ENCODE data around the gene HIC2. TPM values are rescaled to one million over a fixed set of nuclear protein-coding genes. Genes with fewer than 3 reads are reported as not detected.

Gene HIC2
- total and polyA plus RNA-seq, 8 donors, result 3.4 to 9.1 (median 7.3) TPM

Other genes with a start within 250 kb of the HIC2 start
- gene RIMBP3B, start 33.6 kb upstream of the HIC2 start, total RNA-seq, result under 1 TPM; 0.10 to 0.32 TPM
- under 1 TPM in 2 of 6 donors, not detected in 4; 0.06 to 0.16 TPM for gene RIMBP3B, start 33.6 kb upstream of the HIC2 start, polyA plus RNA-seq (ENCODE audit: insufficient read length in 6 of 6)
- gene TMEM191C, start 50.0 kb downstream of the HIC2 start, total RNA-seq, result 1 to 10 TPM; 1.6 to 1.8 TPM
- gene TMEM191C, start 50.0 kb downstream of the HIC2 start, polyA plus RNA-seq (ENCODE audit: insufficient read length in 6 of 6), result 1 to 10 TPM; 1.3 to 2.5 (median 1.8) TPM
- gene RIMBP3C, start 134.1 kb downstream of the HIC2 start, total RNA-seq, result under 1 TPM; 0.17 to 0.31 TPM
- under 1 TPM in 5 of 6 donors, not detected in 1; 0.11 to 0.30 (median 0.13) TPM for gene RIMBP3C, start 134.1 kb downstream of the HIC2 start, polyA plus RNA-seq (ENCODE audit: insufficient read length in 6 of 6)
- 10 to 100 TPM; 51.9 to 52.8 TPM for gene UBE2L3, start 150.3 kb downstream of the HIC2 start, total RNA-seq
- gene UBE2L3, start 150.3 kb downstream of the HIC2 start, polyA plus RNA-seq (ENCODE audit: insufficient read length in 6 of 6), result 10 to 100 TPM; 43.3 to 55.7 (median 45.8) TPM
- gene YDJC, start 212.7 kb downstream of the HIC2 start, total RNA-seq, result 10 to 100 TPM; 13.1 to 17.2 TPM
- 10 to 100 TPM in 3 of 6 donors, 1 to 10 TPM in 3; 6.2 to 11.3 (median 9.7) TPM for gene YDJC, start 212.7 kb downstream of the HIC2 start, polyA plus RNA-seq (ENCODE audit: insufficient read length in 6 of 6)
- gene CCDC116, start 215.4 kb downstream of the HIC2 start, total RNA-seq, result 1 to 10 TPM in 1 of 2 donors, under 1 TPM in 1; 0.26 to 1.1 TPM
- gene CCDC116, start 215.4 kb downstream of the HIC2 start, polyA plus RNA-seq (ENCODE audit: insufficient read length in 6 of 6), result 1 to 10 TPM in 1 of 6 donors, under 1 TPM in 5; 0.61 to 1.0 (median 0.85) TPM
- gene SDF2L1, start 224.9 kb downstream of the HIC2 start, total RNA-seq, result 10 to 100 TPM; 47.2 to 82.1 TPM
- gene SDF2L1, start 224.9 kb downstream of the HIC2 start, polyA plus RNA-seq (ENCODE audit: insufficient read length in 6 of 6), result 10 to 100 TPM; 11.9 to 23.5 (median 15.4) TPM
- 10 to 100 TPM; 34.1 to 38.0 TPM for gene PPIL2, start 248.6 kb downstream of the HIC2 start, total RNA-seq
- gene PPIL2, start 248.6 kb downstream of the HIC2 start, polyA plus RNA-seq (ENCODE audit: insufficient read length in 6 of 6), result 10 to 100 TPM; 33.3 to 46.7 (median 35.7) TPM

All from left lung (tissue), 8 donors.